ENCODE results near the gene PDIA5.

The PDIA5 gene

DNA sequence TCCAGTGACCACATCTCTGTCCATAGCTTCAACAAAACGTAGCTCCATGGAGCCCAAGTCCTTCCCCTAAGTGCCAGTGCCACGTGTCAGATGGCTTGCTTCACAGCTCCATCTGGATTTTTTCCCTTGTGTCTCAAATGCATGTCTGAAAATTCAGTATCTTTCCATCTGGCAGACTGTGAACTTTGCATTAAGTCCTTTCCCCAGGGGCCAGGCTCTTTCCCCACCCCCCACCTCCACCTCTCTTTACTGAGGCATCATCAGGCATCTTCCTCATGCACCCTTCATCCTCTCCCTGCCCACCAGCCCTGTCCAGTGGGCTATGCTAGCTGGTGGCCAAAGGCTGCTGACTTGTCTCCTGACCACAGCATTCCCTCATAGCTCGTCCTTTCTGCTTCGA, 53.7 kb downstream of the PDIA5 start:
- H3K36me3 ChIP-seq (ENCODE audit: control insufficient read depth, low read length): no peaks in the 10 kb centered on the region

DNA sequence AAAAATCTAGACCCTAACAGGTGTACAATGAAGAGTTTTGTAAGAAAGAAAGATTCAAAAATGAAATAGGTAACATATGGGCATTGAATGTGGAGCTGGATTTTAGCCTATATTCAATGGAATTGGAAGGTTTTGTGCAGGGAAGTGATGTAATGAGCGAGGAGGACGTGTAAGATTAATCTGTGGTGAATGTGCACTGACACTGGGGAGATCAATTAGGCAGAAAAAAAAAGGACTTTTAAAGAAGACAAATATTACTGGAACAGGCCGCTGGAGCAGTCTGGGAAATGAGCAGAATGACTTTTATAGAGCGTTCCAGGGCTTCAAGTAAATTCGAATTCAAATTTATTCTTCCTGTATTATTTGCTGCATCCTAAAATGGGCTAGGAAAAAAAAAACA, 55.2 kb downstream of the PDIA5 start:
- H3K27ac ChIP-seq (ENCODE audit: low read depth, low read length): no peak overlapping the region
- H3K36me3 ChIP-seq (ENCODE audit: control insufficient read depth, low read length): no peaks in the 10 kb centered on the region
- no peaks in the 10 kb centered on the region for H3K4me1 ChIP-seq (ENCODE audit: control insufficient read depth, low read length)
- H3K9me2 ChIP-seq (replicated peaks; ENCODE audit: control insufficient read depth, low read length): no peaks in the 10 kb centered on the region
- H3F3A ChIP-seq (ENCODE audit: control insufficient read depth, insufficient read depth): no peaks in the 10 kb centered on the region
- H3K79me2 ChIP-seq (ENCODE audit: control insufficient read depth, low read length): no peaks in the 10 kb centered on the region
- H3K9me3 ChIP-seq (ENCODE audit: control insufficient read depth, insufficient read depth, low read length): no peaks in the 10 kb centered on the region
- H4K20me1 ChIP-seq (ENCODE audit: control insufficient read depth, insufficient read depth, low read depth, low read length): no peaks in the 10 kb centered on the region
- H3K4me3 ChIP-seq (ENCODE audit: low read length): no peak overlapping the region
- no peak overlapping the region for H3K4me2 ChIP-seq (ENCODE audit: low read length)
- no peaks in the 10 kb centered on the region for H3K27me3 ChIP-seq (ENCODE audit: control insufficient read depth, low read length)
- TF ChIP-seq, protein P1, sequence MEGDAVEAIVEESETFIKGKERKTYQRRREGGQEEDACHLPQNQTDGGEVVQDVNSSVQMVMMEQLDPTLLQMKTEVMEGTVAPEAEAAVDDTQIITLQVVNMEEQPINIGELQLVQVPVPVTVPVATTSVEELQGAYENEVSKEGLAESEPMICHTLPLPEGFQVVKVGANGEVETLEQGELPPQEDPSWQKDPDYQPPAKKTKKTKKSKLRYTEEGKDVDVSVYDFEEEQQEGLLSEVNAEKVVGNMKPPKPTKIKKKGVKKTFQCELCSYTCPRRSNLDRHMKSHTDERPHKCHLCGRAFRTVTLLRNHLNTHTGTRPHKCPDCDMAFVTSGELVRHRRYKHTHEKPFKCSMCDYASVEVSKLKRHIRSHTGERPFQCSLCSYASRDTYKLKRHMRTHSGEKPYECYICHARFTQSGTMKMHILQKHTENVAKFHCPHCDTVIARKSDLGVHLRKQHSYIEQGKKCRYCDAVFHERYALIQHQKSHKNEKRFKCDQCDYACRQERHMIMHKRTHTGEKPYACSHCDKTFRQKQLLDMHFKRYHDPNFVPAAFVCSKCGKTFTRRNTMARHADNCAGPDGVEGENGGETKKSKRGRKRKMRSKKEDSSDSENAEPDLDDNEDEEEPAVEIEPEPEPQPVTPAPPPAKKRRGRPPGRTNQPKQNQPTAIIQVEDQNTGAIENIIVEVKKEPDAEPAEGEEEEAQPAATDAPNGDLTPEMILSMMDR (IDR thresholded peaks at IDR 0.05; ENCODE audit: low read depth, low read length, poor library complexity, severe bottlenecking): no peak
- no peak for TF ChIP-seq EZH2phosphoT487 (IDR thresholded peaks at IDR 0.05; ENCODE audit: borderline replicate concordance, low read length)

More for the DNA sequence above, 53.7 kb downstream of the PDIA5 start:
- H3K27ac ChIP-seq (ENCODE audit: low read depth, low read length): no peak overlapping the region
- H3K27me3 ChIP-seq (ENCODE audit: control insufficient read depth, low read length): no peaks in the 10 kb centered on the region
- H3K4me1 ChIP-seq (ENCODE audit: control insufficient read depth, low read length): no peaks in the 10 kb centered on the region
- no peaks in the 10 kb centered on the region for H4K20me1 ChIP-seq (ENCODE audit: control insufficient read depth, insufficient read depth, low read depth, low read length)
- H3K9me2 ChIP-seq (replicated peaks; ENCODE audit: control insufficient read depth, low read length): no peaks in the 10 kb centered on the region
- no peaks in the 10 kb centered on the region for H3K79me2 ChIP-seq (ENCODE audit: control insufficient read depth, low read length)
- H3K4me2 ChIP-seq (ENCODE audit: low read length): no peak overlapping the region
- TF ChIP-seq, protein P1 (IDR thresholded peaks at IDR 0.05; ENCODE audit: low read depth, low read length, poor library complexity, severe bottlenecking): no peak
- no peak for TF ChIP-seq EZH2phosphoT487 (IDR thresholded peaks at IDR 0.05; ENCODE audit: borderline replicate concordance, low read length)
- no peaks in the 10 kb centered on the region for H3K9me3 ChIP-seq (ENCODE audit: control insufficient read depth, insufficient read depth, low read length)
- no peaks in the 10 kb centered on the region for H3F3A ChIP-seq (ENCODE audit: control insufficient read depth, insufficient read depth)
- H3K4me3 ChIP-seq (ENCODE audit: low read length): no peak overlapping the region

DNA sequence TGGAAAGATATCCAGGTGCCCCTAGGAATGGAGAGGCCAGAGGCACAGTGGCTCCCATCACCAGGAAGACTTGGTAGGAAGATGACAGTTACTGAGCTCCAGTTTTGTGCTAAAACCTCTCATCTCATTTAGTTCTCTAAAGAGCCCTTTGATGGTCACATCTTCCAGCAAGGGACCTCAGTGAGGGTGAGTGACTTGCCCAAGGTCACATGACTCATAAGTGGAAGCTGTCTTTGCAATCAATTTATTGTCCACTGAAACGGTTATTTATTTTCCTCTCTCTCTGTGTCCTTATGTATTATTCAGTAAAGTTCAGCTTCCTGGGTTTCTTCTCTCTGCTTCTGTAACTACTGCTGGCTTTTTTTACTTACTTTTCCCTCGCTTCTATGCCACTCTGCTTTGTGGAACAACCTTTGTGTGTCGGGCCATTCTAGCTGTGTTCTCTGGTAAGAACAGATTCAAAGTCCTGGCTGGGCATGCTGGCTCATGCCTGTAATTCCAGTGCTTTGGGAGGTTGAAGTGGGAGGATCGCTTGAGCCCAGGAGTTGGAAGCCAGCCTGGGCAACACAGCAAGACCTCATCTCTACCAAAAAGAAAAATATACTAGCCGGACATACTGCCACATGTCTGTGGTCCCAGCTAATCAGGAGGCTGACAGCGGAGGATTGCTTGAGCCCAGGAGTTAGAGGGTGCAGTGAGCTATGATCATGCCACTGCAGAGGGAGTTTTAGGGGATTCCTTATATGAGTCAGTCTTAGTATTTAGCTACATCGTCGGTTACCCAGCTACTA, 55.9 kb downstream of the PDIA5 start:
- Histone ChIP-seq H3K27me3 (ENCODE audit: control insufficient read depth, low read length) (no peaks in the 10 kb centered on the region), H3K4me3 (ENCODE audit: low read length) (no peak overlapping the region), H3K27ac (ENCODE audit: low read depth, low read length) (no peak overlapping the region), H3K9me3 (ENCODE audit: control insufficient read depth, insufficient read depth, low read length) (no peaks in the 10 kb centered on the region), H4K20me1 (ENCODE audit: control insufficient read depth, insufficient read depth, low read depth, low read length) (no peaks in the 10 kb centered on the region), H3K9me2 (replicated peaks; ENCODE audit: control insufficient read depth, low read length) (no peaks in the 10 kb centered on the region), H3K79me2 (ENCODE audit: control insufficient read depth, low read length) (no peaks in the 10 kb centered on the region), H3F3A (ENCODE audit: control insufficient read depth, insufficient read depth) (no peaks in the 10 kb centered on the region), H3K36me3 (ENCODE audit: control insufficient read depth, low read length) (no peaks in the 10 kb centered on the region), H3K4me2 (ENCODE audit: low read length) (no peak overlapping the region), H3K4me1 (ENCODE audit: control insufficient read depth, low read length) (no peaks in the 10 kb centered on the region)
- TF ChIP-seq, protein P1 (IDR thresholded peaks at IDR 0.05; ENCODE audit: low read depth, low read length, poor library complexity, severe bottlenecking): no peak
- no peak for TF ChIP-seq EZH2phosphoT487 (IDR thresholded peaks at IDR 0.05; ENCODE audit: borderline replicate concordance, low read length)
